GM19397 (cell line): ENCODE measurements around the gene OSTM1.

Experiments
- ATAC-seq: cut with Tn5 transposase; IDR thresholded peaks from one replicate; pipeline ENCODE4 v1.9.1; 2021; ENCODE audit warnings: mild to moderate bottlenecking, moderate library complexity; ENCODE audit not compliant: unreplicated experiment

OSTM1 gene, protein sequence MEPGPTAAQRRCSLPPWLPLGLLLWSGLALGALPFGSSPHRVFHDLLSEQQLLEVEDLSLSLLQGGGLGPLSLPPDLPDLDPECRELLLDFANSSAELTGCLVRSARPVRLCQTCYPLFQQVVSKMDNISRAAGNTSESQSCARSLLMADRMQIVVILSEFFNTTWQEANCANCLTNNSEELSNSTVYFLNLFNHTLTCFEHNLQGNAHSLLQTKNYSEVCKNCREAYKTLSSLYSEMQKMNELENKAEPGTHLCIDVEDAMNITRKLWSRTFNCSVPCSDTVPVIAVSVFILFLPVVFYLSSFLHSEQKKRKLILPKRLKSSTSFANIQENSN

DNA sequence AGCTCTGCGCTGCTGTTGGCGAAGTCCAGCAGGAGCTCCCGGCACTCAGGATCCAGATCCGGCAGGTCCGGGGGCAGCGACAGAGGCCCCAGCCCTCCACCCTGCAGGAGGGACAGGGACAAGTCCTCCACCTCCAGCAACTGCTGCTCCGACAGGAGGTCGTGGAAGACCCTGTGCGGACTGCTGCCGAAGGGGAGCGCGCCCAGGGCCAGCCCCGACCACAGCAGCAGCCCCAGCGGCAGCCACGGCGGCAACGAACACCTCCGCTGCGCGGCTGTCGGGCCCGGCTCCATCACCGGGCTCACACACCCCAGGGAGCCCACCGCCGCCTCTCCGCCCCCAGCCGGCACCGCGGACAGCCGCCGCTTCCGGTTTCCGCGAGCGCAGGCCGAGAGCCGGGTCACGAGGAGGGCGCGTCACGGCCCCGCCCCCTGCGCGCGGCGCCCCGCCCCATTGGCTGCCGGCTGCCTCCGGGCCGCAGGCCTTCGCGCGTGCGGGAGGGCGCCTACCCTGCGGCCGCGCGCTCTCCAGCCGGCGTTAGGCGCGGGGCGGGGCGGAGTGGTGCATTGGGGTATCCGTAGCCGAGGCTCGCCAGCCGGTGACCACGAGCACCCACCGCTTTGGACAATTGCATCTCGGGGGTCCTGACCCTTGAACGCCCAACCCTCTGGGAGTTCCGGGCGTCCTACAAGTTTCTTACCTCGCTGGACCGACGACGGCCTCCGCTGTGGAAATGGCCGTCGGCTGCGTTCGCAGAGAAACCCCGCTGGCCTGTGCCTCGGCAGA is at the start of gene OSTM1:
TSS of gene OSTM1 (minus strand) at position 383 of the 786 bp plus-strand sequence. CDS start at position 293, 90 bp downstream.
- ATAC-seq: peak; percentile 97

DNA sequence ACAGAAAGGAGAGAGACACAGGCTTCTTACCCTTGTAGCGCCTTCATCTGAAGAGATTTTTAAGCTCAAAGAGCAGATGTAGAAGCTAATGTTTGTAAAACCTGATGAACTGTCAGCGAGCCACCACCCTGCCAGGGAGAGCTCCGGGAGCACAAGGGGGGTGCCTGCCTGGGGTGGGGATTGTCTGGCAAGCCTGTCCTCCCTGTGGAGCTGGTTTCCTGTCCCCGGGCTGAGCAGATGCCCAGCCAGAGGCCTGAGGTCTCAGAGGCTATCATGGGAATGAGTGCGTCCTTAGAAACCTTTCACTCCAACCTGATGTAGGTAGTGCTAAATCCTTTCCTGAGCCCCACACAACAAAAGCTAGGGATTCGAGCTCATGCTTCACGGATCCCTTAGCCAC is 49.4 kb upstream of the OSTM1 start:
- ATAC-seq: no peak

- no peak for ATAC-seq
These were observed 49.0 kb upstream of the OSTM1 start for GRCh38 chr6:108123481-108123929.

GRCh38 chr6:108121612-108122011 is 47.1 kb upstream of the OSTM1 start:
- no peak for ATAC-seq

DNA sequence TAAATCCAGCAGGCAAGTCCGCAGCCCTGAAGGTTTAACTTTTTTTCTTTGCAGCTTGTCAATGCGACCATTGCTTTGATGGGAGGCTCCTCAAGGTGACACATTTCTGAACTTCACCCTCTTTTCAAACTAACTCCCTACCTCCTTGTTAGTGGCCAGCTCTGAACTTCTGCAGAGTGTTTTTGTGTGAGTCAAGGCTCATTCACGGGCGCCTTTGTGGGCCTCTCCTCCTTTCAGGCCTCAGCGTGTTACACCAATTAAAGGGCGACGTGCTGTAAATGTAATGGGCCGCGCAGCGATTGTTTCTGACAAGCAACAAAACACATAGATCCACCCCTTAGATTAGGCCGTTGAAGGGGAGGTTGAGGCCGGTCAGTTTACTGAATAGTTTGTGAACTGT is 45.8 kb upstream of the OSTM1 start:
- ATAC-seq: no peak

DNA sequence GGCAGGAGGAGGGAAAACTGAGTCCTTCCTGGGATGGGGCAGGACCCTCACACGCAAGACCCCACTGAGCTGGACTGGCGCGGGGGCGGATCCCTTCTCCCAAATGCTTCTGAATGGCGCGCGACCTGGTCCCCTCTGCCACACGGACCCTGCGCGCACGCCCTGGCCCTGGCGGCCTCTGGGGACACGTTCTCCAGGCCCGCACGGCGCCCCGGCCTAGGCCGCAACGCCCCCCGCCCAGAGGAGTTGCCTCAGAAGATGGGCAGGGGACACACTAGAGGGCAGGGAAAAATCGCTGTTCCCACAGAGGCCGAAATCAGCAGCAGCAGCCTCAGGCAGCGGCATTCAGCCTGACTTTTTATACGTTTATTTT is 45.2 kb upstream of the OSTM1 start:
- no peak for ATAC-seq

- ATAC-seq: no peak
These were observed 44.5 kb upstream of the OSTM1 start for GRCh38 chr6:108118810-108119768.

DNA sequence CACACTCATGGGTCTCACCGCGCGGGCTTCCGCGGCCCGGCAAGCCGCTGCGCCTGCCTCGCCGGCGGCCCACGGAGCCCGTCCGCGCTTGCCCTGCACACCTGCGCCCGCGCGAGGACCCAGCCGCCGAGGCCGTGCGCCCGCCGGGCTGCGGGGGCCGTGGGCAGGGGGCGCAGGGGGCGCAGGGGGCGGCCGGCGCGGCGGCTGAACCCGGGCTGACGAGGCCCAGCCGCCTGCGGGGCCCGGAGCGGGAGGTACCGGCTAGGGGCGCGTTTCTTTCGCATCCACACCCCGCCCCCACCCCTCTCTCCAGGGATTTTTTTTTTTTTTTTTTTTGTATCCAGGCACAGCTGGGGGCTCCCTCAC is 43.8 kb upstream of the OSTM1 start:
- no peak for ATAC-seq

DNA sequence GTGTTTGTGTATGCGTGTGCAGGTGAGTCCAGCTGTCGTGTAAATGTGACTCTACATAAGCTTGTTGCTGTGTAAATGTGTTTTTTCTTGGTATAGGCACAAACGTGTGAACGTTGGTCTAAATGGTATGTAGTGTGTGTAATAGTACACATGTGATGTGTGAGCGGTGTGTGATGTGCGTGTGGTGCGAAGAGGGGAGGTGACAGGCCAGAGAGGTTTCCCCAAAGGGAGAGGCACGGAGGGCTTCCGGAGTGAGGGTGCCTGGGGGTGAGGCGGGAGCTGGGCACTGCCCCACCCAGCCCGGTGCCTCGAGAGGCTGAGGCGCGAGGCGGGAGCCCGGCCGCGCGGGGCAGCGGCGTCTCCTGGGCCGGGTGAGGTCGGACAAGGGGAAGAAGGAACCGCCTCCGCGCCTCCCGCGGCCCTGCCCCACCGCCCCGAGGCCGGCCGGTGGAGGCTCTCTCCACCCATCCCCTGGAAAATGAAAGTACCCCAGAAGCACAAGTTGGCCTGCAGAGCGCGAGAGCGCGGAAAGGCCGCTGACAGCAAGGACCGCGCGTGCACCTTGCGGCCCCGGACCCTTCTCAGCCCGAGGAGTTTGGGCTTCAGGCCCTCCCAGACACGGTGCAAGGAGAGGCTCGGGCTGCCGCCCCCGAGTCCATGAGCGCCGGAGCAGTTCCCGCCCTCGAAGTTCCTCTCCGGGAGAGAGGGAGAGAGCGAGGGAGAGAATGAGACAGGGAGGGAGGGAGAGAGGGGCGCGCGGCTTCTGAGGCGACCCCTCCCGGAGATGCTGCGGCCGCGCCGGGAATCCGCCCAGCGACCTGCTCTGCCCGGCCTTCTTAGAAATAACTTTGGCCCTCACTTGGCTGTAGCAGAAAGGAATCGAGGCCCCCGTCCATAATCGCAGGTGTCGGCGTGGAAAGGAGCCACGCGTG is 43.2 kb upstream of the OSTM1 start:
- ATAC-seq: no peak

DNA sequence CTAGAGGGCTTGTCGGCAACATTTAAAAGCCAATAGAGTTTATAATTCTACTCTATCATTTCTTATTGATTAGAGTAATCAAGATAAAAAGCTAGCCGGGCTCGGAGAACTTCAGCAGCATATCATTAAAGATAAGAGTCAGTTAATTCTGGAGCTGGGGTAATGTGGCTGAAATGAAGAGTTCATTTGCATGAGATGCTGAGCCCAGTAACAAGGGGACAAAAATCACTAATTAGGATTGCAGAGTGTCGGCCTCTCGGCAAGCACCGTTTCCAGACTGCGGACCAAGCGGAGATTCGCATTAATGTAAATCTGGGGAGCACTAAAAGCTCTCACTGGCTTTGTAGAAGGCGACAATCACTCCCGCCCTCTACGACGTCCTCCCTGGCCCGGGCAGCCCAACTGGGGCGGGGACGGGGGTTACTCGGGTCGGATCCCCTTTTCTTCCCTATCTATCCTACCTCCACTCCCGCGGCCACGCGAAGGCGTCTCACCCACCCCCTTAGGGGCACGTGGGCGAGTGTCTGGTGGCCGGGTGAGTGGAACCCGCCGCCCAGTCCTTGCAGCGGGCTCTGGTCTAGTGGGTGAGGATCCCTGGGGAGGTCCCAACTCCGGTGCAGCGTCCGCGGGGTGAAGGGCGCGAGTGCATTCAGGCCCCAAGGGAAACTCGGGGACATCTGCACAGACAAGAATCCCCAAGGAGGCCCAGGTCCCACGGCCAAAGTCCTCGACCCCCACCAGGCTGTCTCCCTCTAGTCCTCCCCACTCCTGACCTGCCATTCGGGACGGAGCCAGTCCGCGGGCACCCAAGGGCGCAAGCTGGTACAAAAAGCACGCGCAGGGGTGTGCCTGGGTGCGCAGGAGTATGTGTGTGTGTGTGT is 42.2 kb upstream of the OSTM1 start:
- ATAC-seq: no peak

GRCh38 chr6:108115598-108116058 is 41.1 kb upstream of the OSTM1 start:
- ATAC-seq: no peak

DNA sequence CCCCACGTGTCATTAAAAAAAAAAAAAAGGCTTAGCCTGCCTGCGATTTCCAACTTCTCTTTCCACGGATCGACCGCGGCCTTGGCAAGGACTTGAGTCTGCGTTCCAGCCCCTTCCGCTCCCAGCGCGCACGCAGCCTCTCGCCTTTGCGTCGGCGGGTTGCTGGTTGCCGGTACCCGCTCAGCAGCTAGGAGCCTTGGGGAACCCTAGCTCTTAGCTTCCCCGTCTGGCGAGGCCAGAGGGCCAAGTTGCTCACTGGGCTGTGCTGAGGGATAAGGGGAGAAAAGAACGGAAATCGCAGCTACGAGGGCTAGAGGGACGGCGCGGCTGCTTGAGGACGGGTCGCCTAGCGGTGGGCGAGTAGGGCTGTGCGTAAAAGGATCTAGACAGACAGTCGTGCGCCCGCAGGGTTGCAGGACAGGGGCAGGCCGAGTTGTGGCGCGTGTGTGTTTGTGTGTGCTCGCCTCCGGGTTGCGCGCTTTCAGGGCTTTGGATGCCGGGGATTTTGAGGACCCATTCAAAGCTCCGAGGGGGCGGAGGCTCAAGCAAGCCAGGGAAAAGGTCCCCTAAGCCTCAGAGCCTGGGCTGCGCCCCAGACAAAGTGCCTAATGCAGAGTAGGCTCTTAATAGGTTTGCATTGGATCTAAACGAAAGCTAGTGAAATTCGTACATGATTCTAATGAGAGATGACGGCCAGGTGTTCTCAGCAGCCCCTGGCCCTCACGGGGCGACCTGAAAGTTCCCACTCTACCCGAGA is 40.5 kb upstream of the OSTM1 start:
- ATAC-seq: no peak

DNA sequence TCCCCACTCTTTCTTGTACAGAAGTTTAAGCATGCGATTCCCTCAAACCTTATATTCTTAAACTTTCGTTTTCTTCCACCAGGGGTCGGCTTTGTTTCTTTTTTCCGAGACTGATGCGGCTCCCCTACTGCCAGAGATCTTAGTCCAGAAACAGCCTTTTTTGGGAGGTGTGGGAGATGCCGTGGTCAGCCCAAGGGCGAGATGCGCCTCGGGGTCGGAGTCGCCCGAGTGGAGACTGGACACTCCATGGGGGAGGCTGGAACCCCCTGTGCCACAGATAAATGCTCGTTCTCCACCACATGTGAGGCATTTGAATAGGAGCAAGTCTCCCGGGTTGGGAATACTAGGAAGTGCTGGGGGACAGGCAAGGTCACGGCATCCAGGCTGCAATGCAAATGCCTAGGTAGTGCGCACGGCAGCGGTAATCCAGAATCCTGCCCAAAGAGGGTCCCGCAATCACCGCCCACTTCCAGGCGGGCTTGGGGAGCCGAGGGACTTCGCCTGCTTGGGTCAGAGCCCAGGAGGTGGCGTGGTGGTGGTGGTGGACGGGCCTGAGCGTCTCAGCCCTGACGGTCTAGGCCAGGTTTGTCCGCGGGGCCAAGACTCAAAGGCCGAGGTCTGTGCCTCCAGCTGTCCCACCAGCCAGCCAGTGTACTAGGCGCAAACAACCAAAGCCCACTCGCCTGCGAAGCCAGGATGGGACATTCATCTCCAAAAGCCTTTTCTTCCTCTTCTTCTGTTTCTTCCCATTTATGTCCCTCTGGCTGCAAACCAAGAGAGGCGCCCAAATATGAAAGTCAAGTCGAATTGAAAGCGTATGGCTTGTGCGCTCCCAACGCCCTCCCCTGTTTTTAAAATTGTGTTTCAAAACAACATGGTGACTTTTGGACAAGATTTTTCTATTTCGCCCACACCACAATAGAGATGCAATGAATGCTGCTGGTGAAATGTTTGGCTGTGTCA is 39.3 kb upstream of the OSTM1 start:
- no peak for ATAC-seq

DNA sequence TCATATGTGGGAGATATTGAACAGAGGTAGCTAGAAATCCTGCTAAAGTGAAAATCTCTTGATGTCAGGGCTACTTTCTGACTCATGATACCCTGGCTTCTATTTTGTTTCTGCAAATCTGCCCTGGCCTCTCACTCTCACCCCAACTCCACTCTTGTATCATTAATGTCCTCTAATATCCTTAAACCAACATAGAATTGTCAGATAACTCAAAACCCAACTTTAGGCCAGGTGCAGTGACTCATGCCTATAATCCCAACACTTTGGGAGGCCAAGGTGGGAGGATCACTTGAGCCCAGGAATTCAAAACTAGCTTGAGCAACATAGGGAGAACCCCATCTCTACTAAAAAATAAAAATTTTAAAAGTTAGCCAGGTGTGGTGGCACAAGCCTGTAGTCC is 33.8 kb upstream of the OSTM1 start:
- ATAC-seq: no peak

GRCh38 chr6:108107102-108107501 is 32.6 kb upstream of the OSTM1 start:
- no peak for ATAC-seq

DNA sequence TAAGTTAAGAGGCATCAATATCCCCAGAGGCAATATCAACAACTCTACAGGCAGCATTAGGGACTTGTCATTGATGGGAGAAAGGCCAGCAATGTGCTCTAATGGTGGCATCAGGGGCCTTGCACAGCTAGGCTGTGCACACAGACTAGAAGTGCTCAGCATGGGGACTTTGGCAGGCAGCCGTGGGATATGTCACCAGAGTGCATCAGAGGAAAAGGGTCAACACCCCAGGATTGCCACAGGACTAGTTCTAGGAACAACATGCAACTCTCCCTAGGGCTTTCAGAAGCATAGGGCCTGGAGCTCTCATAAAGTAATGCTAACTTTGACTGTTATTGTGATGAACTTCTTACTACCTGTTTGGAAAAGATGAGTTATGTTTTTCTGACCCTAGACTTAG is 32.2 kb upstream of the OSTM1 start:
- ATAC-seq: no peak

DNA sequence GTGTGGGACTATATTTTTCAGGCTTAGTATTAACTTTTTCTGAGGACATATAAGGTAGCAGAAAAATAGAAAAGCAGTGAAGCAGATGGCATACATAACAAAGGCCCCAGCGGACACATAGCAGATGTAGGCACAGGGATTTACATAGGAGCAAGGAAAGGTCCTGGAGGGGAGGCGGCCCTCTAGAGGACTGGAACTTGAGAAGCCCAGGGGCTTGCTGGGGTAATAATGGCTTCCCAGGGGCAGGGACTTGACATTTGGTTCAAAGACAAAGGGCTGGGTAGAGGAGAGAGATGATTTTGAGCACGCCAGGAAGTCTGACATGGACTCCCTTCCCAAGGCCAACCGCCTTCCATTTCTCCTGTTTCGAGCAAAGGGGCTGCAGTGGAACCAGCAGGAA is 31.7 kb upstream of the OSTM1 start:
- no peak for ATAC-seq
